GM19438 (cell line): ENCODE measurements around the gene SUSD3.

Source experiments
- ATAC-seq: cut with Tn5 transposase; IDR thresholded peaks from one replicate; pipeline ENCODE4 v1.9.1; 2021; ENCODE audit warnings: low read depth; ENCODE audit not compliant: unreplicated experiment

SUSD3 gene

DNA sequence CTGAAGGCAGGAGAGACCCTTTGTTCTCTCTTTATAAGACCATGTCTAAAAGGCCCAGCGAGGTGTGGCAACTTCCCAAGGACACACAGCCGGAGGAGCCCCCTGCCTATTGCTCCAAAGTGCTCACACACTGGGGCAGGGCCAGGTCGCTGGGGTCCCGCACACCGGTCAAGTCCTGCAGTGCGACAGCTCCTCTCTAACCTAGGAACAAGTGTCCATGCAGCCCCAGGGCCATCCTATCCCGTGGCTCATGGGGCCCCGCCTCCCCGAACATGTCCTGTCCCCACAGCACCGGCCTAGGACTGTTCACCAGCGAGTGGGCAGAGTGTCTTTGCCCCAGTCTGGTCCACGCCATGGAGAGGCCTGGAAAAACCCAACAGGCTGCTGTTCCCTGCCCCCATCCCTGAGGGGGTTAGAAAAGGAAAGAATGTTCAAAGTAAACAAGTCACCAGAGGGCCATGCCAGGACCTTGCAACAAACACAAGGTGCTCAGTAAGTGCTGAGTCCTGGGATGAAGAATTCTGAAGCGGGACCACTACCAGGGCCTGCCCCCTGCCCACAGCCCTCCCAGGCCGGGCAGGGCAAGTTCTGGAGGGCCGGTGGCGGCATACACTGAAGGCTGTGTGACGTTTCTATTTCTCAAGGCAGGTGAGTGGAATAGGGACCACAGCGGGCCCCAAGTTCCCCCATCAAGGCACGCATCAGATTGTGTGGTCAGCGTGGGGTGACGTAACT, 74.6 kb downstream of the SUSD3 start:
- ATAC-seq, result no peak

DNA sequence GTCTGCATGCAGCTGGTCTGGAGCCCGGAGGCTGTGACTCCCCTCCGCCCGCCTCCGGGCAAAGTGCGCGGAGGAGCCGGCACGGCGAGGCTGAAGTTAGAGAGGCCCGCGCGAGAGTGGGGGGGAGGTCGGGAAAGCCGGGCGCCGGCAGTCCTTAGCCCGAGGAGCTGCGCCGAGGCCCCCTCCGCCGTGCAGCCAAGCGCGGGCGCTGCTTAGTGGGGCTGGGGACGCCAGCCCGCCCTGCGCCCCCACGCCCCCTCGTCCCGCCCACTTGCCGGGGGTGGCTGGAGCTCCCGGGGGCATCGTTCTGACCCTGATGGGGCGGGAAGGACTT, 75.1 kb downstream of the SUSD3 start:
- peak; percentile 41 for ATAC-seq

DNA sequence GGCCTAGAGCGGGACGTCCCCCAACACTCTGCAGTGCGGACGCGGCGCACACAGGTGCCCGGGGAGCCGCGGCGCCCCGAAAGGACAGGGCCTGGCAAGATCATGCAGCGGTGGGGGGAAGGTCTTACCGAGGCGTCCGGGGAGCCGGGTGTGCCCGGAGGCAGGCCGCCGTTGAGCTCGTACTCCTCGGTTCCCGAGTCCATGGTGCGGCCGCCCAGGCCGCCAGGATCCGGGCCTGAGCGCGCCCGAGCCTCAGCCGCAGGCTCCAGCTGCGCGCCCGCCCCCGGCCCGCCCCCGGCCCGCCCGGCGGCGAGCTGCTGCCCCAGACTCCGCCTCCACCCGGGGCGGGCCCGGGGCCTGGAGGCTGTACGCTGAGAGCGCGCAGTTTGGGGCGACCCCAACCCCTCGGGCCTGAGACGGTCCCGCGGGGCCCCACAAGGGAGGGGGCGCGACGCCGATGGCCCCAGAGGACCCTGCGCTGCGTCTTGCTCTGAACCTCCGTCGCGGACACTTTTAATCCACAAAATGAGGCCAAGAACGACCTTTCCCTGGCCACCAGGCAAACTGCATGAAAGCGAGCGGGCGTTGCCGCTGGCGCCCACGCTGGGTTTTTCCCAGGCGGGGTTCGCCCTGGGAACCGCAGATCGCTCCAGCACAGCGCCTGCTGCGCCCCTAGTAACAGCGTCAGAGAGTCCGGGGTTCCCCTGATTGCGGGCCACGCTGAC, 75.7 kb downstream of the SUSD3 start, which contains the start of gene NINJ1:
Gene NINJ1 (minus strand): TSS at position 237 of the 725 bp plus-strand sequence. CDS start 34 bp downstream, at position 203.
- peak; percentile 68 for ATAC-seq
